ELR (cell line): Measurements from ENCODE around the gene MDK.
"Not testable (repeated sequence)": the region's sequence is repeated elsewhere in the genome, so short reads cannot be mapped to it uniquely, and the experiment has no call there.

ENCODE experiments used
- DNase-seq: peaks from one replicate; pipeline ENCODE4 v3.0.0-alpha.2; 2015; ENCODE audit warnings: low read depth

The MDK gene

DNA sequence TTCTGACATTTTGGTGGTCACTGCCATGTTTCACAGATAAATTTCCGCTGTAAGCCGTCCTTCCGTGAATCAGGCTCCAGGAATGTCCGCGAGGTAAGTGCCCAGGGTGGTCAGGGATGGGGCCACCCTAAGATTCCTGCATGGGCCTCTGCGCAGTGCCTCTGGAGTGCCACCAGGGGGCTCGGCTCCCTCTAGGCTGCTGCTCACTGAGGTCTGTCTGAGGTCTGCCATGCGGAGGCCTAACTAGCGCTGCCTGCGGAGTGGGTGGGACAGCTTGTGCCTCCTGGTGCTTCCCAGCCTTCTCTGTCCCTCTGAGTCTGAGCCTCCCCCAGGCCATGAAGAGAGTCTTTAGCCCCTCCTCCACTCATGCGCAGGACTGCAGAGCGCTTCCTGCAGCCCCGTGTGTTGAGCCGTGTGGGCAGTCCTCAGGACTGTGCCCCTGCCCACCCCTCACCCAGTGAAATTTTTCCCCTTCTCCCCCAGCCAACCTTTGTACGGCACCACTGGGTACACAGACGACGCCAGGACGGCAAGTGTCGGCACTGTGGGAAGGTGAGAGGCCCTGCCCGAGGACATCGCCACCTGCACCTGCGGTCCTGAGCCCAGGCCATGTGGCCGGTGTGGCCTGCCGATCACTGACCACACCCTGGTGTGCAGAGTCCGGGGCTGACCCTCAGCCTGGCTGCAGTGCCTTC, 11.9 kb upstream of the MDK start:
- peak; percentile 95 for DNase-seq

DNA sequence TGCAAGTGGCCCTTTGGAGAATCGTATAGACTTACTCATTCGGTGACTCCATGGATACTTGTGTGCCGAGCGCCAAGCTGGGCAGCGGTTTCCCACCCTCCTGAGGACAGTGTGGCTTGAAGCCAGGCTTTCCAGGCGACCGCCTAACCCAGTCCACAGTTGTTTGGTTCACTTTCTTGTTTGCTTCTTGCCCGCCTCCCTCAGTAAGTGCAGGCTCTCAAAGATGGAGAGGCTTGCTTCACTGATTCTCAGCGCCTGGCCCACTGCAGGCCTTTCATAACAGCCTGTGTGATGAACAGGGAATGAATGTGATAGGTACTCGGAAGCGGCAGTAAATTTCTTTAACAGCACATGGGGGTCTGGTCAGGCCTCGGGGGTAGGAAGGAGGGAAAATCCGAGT, 11.2 kb upstream of the MDK start:
- DNase-seq = no peak

DNA sequence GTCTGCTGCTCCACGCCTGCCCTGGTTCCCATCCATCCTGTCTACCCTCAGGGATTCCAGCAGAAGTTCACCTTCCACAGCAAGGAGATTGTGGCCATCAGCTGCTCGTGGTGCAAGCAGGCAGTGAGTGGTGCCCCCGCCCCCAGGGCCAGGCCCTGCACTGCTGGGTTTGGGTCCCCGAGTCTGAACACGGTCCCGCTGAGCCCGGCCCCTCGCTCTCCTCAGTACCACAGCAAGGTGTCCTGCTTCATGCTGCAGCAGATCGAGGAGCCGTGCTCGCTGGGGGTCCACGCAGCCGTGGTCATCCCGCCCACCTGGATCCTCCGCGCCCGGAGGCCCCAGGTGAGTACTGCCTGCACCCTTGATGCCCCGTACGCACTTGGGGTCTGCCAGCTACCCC, 10.2 kb upstream of the MDK start:
- DNase-seq = not testable (repeated sequence)

DNA sequence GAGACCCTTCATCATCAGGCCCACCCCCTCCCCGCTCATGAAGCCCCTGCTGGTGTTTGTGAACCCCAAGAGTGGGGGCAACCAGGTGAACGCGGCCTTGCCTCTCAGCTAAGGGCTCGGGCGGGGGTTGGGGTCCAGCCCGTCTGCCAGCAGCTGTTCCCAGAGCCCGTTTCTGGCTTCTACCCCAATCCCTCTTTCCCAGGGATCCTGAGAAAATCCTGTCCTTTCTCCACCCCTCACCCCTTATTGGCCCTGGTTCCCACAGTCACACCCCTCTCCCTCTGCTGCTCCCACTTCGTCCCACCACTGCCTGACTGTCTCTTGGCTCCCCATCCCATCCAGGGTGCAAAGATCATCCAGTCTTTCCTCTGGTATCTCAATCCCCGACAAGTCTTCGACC, 9.4 kb upstream of the MDK start:
- no peak for DNase-seq

DNA sequence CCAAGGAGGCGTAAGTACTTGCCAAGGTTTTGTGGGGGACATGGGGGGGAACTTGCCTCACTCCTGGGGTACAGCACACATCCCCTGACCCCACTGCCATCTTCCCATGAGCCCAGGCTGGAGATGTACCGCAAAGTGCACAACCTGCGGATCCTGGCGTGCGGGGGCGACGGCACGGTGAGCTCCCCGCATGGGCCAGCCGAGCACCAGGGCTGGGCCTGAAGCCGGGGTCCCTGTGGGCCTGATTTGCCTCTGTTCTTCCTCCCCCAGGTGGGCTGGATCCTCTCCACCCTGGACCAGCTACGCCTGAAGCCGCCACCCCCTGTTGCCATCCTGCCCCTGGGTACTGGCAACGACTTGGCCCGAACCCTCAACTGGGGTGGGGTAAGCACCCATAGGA, 9.0 kb upstream of the MDK start:
- not testable (repeated sequence) for DNase-seq

DNA sequence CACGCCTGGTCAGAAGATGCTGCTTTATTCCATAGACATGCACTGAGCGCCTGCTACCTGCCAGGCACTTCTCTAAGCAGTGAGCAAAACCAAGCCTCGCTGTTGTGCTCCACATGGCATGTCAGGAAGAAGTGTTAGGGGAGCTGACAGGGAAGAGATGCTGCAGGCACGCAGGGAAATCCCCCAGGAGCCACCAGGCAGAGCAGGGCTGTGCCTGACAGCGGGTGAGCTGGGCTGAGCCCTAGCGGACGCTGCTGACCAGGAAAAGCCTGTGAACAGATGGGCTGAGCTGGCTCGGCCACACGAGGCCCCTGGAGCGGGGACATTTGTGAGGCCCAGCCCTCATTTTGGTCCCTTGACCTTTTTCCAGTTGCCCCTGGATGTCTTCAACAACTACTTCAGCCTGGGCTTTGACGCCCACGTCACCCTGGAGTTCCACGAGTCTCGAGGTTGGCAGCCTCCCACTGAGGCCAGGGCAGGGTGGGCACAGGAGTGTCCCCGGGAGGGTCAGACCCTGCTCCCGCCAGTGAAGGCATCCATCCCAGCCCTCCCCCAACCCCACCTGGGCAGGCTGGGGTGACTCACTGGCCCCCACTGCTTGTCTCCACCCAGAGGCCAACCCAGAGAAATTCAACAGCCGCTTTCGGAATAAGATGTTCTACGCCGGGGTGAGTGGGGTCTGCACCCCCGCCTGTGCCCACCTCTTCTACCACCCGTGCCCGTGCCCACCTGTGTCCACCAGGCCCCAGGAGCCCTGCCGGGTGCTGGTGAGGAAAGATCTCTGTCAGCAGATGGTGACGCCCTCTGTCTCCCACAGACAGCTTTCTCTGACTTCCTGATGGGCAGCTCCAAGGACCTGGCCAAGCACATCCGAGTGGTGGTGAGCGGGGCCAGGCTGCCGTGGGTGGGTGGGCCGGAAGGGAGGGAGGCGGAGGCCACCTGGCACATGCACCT, 7.4 kb upstream of the MDK start:
- DNase-seq = no peak

DNA sequence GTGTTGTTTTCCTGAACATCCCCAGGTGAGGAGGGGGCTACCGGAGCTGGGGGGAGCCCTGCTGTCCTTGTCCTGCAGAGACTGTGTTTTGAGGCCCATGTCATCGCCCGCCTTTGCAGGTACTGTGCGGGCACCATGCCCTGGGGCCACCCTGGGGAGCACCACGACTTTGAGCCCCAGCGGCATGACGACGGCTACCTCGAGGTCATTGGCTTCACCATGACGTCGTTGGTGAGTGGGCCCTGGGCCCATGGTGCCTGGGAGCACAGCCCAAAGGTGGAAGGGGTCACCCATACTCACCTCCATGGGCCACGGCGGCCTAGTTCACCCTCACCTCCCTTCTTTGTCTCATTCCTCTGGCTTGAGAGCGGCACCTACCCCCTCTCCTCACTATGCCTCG, 6.7 kb upstream of the MDK start:
- no peak for DNase-seq

DNA sequence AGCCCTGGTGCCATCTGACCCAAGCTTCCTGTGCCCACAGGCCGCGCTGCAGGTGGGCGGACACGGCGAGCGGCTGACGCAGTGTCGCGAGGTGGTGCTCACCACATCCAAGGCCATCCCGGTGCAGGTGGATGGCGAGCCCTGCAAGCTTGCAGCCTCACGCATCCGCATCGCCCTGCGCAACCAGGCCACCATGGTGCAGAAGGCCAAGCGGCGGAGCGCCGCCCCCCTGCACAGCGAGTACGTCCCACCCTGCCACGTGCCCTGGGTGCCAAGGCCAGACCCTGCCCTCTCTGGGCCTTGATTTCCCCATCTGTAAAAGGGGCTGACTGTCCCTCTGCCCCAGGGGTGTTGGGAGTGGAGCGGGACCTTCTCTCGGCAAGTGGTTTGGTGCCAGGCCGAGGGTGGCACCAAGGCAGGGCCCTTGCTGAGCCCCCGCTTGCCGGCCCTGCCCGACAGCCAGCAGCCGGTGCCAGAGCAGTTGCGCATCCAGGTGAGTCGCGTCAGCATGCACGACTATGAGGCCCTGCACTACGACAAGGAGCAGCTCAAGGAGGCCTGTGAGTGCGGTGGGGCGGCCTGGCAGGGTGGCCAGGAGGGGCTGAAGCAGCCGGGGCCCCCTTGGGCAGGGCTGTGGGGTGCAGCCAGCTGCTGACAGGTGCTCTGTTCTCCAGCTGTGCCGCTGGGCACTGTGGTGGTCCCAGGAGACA, 5.9 kb upstream of the MDK start:
- no peak for DNase-seq

DNA sequence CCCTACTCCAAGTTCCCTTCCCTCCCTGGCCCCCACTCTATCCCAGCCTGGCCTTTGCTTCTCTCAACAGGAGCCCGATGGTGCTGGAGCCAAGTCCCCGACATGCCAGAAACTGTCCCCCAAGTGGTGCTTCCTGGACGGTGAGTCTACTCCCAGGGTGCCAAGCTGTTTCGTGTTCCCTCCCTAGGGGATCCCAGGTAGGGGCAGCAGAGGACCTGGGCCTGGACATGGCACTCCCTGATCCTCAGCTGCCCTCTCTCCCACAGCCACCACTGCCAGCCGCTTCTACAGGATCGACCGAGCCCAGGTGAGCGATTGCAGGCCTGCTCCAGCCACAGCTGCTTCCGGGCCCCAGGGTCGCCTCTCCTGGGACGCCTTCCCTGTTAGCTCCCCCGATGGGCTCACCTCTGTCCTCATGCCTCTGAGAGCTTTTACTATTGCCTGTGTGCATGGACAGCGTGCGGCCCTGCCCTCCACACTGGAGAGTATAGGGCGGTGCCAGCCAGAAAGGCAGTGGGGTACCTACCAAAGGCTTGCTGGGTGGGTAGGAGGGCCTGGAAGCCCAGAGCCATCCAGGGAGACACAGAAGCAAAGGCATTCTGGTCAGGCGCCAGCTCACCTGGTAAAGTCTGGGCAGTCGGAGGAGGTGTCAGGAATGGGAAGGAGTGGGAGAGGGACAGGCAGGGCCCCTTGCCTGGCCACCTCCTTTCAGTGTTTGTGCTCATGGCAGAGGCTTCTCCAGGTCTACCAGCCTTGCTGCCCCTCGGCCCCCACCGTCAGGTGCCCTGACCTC, 5.0 kb upstream of the MDK start:
- DNase-seq = no peak

DNA sequence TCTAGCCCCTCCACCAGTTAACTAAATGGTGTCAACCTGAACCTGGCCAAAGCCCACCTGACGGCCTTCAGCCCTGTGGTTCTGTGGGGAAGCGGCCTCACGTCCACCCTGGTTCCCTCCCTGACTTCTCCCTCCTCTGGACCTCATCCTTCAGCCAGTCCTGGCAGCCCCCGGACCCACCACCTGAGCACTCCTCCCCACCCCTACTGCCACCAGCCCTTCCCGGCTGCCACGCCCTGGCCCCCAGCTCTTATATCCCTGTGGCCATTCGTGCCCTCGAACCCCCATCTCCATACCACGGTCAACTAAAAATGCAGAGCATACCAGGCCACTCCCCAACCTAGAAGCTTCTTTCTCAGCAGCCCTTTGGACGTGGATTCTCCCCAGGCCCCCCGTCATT, 4.2 kb upstream of the MDK start:
- DNase-seq = no peak

DNA sequence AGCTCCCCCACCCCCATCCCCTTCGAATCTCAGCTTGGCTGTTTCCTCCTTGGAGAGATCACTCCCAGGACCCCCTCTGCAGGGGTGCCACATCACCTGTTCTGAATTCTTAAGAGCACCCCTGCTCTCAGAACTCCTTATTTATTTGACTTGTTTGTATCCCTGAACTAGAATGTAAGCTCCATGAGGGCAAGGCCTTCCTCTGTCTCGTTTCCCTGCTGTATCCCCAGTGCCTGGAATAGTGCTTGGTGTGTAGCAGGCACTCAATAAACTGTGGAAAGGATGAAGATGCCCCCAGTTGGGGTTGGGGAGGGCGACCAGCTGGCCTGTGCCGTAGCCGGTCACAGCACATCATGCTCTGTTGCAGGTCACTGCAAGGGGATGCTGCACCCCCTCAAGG, 3.6 kb upstream of the MDK start:
- DNase-seq = no peak

DNA sequence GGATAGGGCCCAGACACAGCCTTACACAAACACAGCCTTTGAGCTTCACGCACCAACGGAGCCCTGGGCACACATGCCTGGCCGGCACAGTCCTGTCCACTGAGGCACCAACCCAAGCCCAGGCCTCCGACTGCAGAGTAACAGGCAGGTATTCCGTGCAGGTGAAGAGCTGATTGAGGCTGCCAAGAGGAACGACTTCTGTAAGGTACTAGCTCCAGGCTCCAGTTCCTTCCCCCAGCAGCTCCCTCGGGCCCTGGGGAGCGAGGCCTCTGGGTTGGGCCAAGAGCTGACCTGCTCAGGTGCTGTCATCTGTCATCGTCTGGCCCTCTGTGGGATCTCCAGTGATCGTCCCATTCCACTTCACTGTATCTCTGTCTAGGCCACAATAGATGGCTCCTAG, 3.2 kb upstream of the MDK start:
- no peak for DNase-seq

DNA sequence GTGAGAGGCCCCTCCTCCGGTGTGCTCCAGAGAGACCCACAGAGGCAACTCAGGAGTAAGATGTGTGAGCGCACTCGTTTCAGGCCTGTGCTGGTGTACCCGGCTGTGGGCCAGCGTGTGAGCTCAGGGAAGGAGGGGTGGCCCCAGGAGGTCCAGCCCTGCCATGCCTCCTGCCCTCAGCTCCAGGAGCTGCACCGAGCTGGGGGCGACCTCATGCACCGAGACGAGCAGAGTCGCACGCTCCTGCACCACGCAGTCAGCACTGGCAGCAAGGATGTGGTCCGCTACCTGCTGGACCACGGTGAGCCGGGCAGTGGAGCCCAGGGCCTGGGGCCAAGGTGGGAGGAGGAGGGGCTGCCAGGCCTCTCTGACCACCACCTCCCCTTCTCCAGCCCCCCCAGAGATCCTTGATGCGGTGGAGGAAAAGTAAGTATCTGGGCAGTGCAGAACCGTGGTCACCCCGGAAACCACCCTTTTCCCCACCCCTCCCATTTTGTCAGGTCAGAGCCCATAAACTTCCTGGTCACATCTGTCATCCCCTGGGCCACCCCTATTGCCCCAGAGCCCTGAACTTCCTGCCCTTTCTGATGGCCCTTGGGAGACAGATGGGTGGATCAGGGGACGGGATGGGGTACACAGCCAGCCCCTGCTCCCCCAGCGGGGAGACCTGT, 2.5 kb upstream of the MDK start:
- DNase-seq = no peak

DNA sequence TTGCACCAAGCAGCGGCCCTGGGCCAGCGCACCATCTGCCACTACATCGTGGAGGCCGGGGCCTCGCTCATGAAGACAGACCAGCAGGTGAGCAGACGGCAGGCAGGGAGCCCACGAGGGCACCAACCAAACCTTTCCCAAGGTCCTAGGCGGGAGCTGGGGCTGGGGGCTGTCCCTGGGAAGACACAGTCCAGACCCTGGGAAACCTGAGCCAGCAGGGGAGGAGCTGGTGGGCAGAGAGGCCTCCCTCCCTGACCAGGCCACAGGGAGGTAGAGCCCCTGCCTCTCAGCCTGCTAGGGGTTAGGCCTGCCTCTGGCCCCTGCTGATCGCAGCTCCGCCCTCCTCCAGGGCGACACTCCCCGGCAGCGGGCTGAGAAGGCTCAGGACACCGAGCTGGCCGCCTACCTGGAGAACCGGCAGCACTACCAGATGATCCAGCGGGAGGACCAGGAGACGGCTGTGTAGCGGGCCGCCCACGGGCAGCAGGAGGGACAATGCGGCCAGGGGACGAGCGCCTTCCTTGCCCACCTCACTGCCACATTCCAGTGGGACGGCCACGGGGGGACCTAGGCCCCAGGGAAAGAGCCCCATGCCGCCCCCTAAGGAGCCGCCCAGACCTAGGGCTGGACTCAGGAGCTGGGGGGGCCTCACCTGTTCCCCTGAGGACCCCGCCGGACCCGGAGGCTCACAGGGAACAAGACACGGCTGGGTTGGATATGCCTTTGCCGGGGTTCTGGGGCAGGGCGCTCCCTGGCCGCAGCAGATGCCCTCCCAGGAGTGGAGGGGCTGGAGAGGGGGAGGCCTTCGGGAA, 1.8 kb upstream of the MDK start:
- not testable (repeated sequence) for DNase-seq

DNA sequence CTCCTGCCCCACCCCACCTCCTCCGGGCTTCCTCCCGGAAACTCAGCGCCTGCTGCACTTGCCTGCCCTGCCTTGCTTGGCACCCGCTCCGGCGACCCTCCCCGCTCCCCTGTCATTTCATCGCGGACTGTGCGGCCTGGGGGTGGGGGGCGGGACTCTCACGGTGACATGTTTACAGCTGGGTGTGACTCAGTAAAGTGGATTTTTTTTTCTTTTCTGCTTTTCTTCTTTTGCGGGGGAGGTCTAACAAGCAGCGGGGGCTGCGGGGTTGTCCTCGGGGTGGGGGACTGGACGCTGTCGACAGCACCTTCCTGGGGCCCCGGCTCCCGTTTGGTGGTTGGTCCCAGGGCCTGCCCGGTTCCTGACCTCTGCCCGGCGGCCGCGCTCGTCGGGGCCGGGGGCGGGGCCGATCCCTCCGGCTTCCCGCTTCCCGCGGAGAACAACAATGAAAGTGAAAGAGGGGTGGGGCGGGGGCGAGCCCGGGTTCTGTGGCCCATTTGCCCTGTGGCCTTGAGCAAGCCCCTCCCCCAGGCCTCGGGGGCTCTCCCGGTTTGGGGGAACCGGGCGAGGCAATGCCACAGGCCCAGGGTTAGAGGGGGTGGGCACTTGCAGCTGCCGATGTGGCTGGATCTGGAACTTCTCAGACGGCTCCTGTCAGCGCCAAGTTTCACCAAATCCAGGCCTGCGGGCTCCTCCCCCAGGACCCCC, 975 bp upstream of the MDK start:
- peak; percentile 68 for DNase-seq

DNA sequence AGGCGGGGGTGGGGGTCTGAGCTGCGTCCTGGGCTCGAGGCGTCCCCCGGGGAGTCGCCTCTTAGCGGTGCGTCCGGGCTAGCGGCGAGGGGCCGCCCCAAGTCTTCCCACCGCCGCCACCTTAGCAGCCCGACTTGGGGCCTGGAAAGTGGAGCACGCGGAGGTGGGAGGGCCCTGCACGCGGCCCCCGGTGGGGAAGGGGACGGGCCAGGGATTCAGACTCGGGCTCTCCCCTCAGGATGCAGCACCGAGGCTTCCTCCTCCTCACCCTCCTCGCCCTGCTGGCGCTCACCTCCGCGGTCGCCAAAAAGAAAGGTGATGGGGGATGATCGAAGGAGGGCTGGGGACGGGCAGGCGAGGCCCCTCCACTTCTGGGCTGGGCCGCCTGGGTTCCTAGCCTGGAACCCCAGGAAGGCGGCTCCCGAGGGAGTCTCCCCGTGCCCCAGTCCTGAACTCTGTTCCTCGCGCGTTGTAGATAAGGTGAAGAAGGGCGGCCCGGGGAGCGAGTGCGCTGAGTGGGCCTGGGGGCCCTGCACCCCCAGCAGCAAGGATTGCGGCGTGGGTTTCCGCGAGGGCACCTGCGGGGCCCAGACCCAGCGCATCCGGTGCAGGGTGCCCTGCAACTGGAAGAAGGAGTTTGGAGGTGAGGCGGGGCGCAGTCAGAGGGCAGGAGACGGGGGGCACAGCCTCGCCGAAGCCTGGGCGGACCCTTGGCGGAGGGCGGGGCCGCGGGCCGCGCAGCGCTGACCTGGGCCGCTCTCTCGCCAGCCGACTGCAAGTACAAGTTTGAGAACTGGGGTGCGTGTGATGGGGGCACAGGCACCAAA, 563 bp downstream of the MDK start:
- peak; percentile 47 for DNase-seq

DNA sequence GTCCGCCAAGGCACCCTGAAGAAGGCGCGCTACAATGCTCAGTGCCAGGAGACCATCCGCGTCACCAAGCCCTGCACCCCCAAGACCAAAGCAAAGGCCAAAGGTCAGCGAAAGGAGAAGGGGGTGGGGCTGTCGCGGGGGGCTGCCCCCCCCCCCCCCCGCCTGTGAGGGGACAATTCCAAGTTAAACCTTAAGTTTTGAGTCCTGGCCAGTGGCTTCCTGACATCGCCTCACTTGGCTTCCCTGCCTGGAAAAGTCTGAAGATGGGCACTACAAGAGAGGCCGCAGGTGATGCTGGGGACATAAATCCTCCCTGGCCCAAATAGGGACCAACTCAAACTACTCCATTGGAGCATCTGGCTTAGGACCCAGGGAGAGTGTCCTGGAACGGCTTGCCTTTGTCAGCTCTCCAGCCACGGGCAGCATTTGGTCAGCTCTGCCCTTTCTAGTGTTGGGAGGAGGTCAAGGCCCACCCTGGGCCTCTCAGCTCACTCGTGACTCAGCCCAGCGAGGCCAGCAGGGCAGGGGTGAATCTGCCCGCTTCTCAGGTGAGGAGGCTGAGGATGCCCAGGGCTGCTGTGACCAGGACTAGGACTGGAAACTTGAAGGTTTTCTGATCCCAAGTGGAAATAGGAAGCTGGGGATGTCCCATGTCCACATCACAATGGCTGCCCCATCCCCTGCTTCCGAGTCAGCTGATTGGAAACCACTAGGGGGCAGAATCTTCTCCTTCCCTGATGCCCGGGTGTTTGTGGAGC, 1.4 kb downstream of the MDK start:
- peak; percentile 73 for DNase-seq

DNA sequence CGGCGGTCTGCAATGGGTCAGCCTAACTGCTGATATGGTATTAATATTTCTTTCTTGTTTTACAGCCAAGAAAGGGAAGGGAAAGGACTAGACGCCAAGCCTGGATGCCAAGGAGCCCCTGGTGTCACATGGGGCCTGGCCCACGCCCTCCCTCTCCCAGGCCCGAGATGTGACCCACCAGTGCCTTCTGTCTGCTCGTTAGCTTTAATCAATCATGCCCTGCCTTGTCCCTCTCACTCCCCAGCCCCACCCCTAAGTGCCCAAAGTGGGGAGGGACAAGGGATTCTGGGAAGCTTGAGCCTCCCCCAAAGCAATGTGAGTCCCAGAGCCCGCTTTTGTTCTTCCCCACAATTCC, 1.9 kb downstream of the MDK start:
- DNase-seq = no peak
